Measurements from ENCODE around the gene TBC1D14.

The TBC1D14 gene

GRCh38 chr4:6929812-6930464 lies 20.3 kb downstream of the TBC1D14 start:
- DNase-seq (ENCODE audit: low spot score) = peak; percentile 30

- DNase-seq (ENCODE audit: low spot score) = no peak
Observed at GRCh38 chr4:6932475-6932874, 22.8 kb downstream of the TBC1D14 start.

GRCh38 chr4:6932918-6933317 lies 23.3 kb downstream of the TBC1D14 start:
- DNase-seq (ENCODE audit: low spot score) = no peak

- no peak for DNase-seq (ENCODE audit: low spot score)
Observed at GRCh38 chr4:6933691-6934430, 24.2 kb downstream of the TBC1D14 start.

- DNase-seq (ENCODE audit: low spot score) = no peak
Observed at GRCh38 chr4:6935965-6936364, 26.3 kb downstream of the TBC1D14 start.

- no peak for DNase-seq (ENCODE audit: low spot score)
Observed at GRCh38 chr4:6937201-6937600, 27.6 kb downstream of the TBC1D14 start.

- no peak for DNase-seq (ENCODE audit: low spot score)
Observed at GRCh38 chr4:6937754-6938153, 28.1 kb downstream of the TBC1D14 start.

- DNase-seq (ENCODE audit: low spot score) = no peak
Observed at GRCh38 chr4:6938237-6938636, 28.6 kb downstream of the TBC1D14 start.

GRCh38 chr4:6938647-6939271 lies 29.1 kb downstream of the TBC1D14 start:
- no peak for DNase-seq (ENCODE audit: low spot score)

GRCh38 chr4:6939761-6940743 lies 30.4 kb downstream of the TBC1D14 start:
- DNase-seq (ENCODE audit: low spot score) = no peak

GRCh38 chr4:6940744-6941137 lies 31.1 kb downstream of the TBC1D14 start:
- no peak for DNase-seq (ENCODE audit: low spot score)

- no peak for DNase-seq (ENCODE audit: low spot score)
Observed at GRCh38 chr4:6941796-6942195, 32.2 kb downstream of the TBC1D14 start.

- peak; percentile 87 for DNase-seq (ENCODE audit: low spot score)
Observed at GRCh38 chr4:6942238-6942800, 32.7 kb downstream of the TBC1D14 start.

- DNase-seq (ENCODE audit: low spot score) = peak; percentile 63
Observed at GRCh38 chr4:6943012-6943884, 33.6 kb downstream of the TBC1D14 start.

- no peak for DNase-seq (ENCODE audit: low spot score)
Observed at GRCh38 chr4:6943885-6944225, 34.2 kb downstream of the TBC1D14 start.

GRCh38 chr4:6944301-6945051 lies 34.9 kb downstream of the TBC1D14 start:
- peak; percentile 86 for DNase-seq (ENCODE audit: low spot score)

GRCh38 chr4:6945052-6945409 lies 35.4 kb downstream of the TBC1D14 start:
- DNase-seq (ENCODE audit: low spot score) = no peak

- no peak for DNase-seq (ENCODE audit: low spot score)
Observed at GRCh38 chr4:6946497-6946896, 36.9 kb downstream of the TBC1D14 start.

GRCh38 chr4:6948134-6948460 lies 38.5 kb downstream of the TBC1D14 start:
- peak; percentile 41 for DNase-seq (ENCODE audit: low spot score)

- DNase-seq (ENCODE audit: low spot score) = no peak
Observed at GRCh38 chr4:6951880-6952381, 42.3 kb downstream of the TBC1D14 start.

Measured in kidney tubule cell (primary cell).